GM12878 (cell line): ENCODE measurements around the gene POU2F1. TPM values are rescaled to one million over a fixed set of nuclear protein-coding genes. Genes with fewer than 3 reads are reported as not detected.

Experiments used
- ATAC-seq: fragments of 200-7000 bp; cut with Tn5 transposase; 3 replicates; pipeline ENCODE4 v1.9.1; 2020; ENCODE audit warnings: mild to moderate bottlenecking, moderate library complexity
- BruUV-seq: library from RNA; stranded (reverse); fragments of 400-500 nt; replicated peaks from 2 replicates; lab custom pipeline; 2021; lab: Mats Ljungman, UMichigan
- CTCF ChIA-PET: fragments of 300-600 bp; sonication (Branson Sonifier 250); formaldehyde crosslinking; extraction: SDS; loops from one replicate; lab custom pipeline; 2021; ENCODE audit warnings: inconsistent platforms; lab: Yijun Ruan, JAX
- POLR2A ChIA-PET: fragments of 350-600 bp; formaldehyde crosslinking; extraction: SDS; loops from one replicate; lab custom pipeline; 2021; ENCODE audit warnings: inconsistent platforms; lab: Charles Lee
- RAD21 ChIA-PET: fragments of 300-600 bp; sonication (Branson Sonifier 250); formaldehyde crosslinking; loops from one replicate; lab custom pipeline; 2023; ENCODE audit warnings: antibody characterized with exemption; ENCODE audit not compliant: unreplicated experiment; lab: Charles Lee
- SMC1A ChIA-PET: fragments of 300-600 bp; sonication (Branson Sonifier 250); formaldehyde crosslinking; loops from one replicate; lab custom pipeline; 2023; ENCODE audit not compliant: unreplicated experiment, uncharacterized antibody; lab: Charles Lee
- DNase-seq: peaks from one replicate; pipeline ENCODE4 v3.0.0-alpha.2; 2011; ENCODE audit warnings: low read depth, low spot score
- FAIRE-seq: peaks from 3 replicates; lab custom pipeline; 2011; peaks lifted over from hg19 to GRCh38; lab: Jason Lieb, UNC
- H2AFZ ChIP-seq: 2 replicates; pipeline ENCODE4 v1.6.0; 2011; ENCODE audit warnings: low read depth, low read length, control low read depth; ENCODE audit not compliant: control insufficient read depth
- H3K27ac ChIP-seq: 2 replicates; pipeline ENCODE4 v1.5.1; 2011; ENCODE audit warnings: control low read depth; ENCODE audit not compliant: control insufficient read depth, insufficient read depth
- H3K27me3 ChIP-seq, 2 experiments: replicated peaks in 1 of 2; 2 replicates each; pipeline versions ENCODE4 v1.6.0 to v1.6.1; 2011; ENCODE audit warnings: low read length in 1 of 2; ENCODE audit not compliant: control insufficient read depth in 2 of 2, insufficient read depth in 2 of 2
- H3K36me3 ChIP-seq, 2 experiments: 2 replicates each; pipeline ENCODE4 v1.5.1; 2011; ENCODE audit warnings: low read length in 1 of 2; ENCODE audit not compliant: control insufficient read depth in 2 of 2, insufficient read depth in 2 of 2
- H3K4me1 ChIP-seq: 2 replicates; pipeline ENCODE4 v1.6.1; 2011; ENCODE audit warnings: mild to moderate bottlenecking, low read length, moderate library complexity, mixed read lengths; ENCODE audit not compliant: control insufficient read depth, insufficient read depth
- H3K4me2 ChIP-seq: 2 replicates; pipeline ENCODE4 v1.6.0; 2011; ENCODE audit warnings: control low read depth; ENCODE audit not compliant: control insufficient read depth, insufficient read depth
- H3K4me3 ChIP-seq: fragments of 200-600 bp; sonication (generic); 2 replicates; pipeline ENCODE4 v1.5.1; 2016
- H3K79me2 ChIP-seq: 2 replicates; pipeline ENCODE4 v1.6.0; 2011; ENCODE audit warnings: low read length; ENCODE audit not compliant: control insufficient read depth, insufficient read depth
- H3K9ac ChIP-seq: 2 replicates; pipeline ENCODE4 v1.8.0; 2011; ENCODE audit warnings: low read length, control low read depth, mixed read lengths; ENCODE audit not compliant: control insufficient read depth, insufficient read depth
- H3K9me3 ChIP-seq: replicated peaks from 3 replicates; pipeline ENCODE4 v1.5.1; 2011; ENCODE audit warnings: mild to moderate bottlenecking, low read length; ENCODE audit not compliant: control insufficient read depth, insufficient read depth
- H4K20me1 ChIP-seq: 2 replicates; pipeline ENCODE4 v1.6.0; 2011; ENCODE audit not compliant: control insufficient read depth, insufficient read depth
- ATF3 ChIP-seq: IDR thresholded peaks from 2 replicates; pipeline ENCODE4 v1.6.1; 2011; ENCODE audit warnings: low read depth, mild to moderate bottlenecking, low read length, moderate library complexity, borderline replicate concordance; ENCODE audit errors: extremely low read depth
- EP300 ChIP-seq, 2 experiments: fragments of 150-350 bp in 1 of 2; IDR thresholded peaks; 2 replicates each; pipeline ENCODE4 v1.6.1; 2011 to 2012; ENCODE audit warnings: low read depth in 2 of 2, low read length in 2 of 2, borderline replicate concordance in 1 of 2, improper control_type of control experiment in 1 of 2, inconsistent platforms in 1 of 2; ENCODE audit not compliant: control insufficient read depth in 1 of 2
- NR2C2 ChIP-seq: IDR thresholded peaks from 2 replicates; pipeline ENCODE4 v1.6.1; 2011; ENCODE audit warnings: borderline replicate concordance, low read depth; ENCODE audit not compliant: control insufficient read depth, insufficient read length
- PML ChIP-seq: IDR thresholded peaks from 2 replicates; pipeline ENCODE4 v1.6.1; 2012; ENCODE audit warnings: low read length, inconsistent platforms
- SPI1 ChIP-seq: IDR thresholded peaks from 2 replicates; pipeline ENCODE4 v1.6.1; 2011; ENCODE audit warnings: low read depth, mild to moderate bottlenecking, low read length, moderate library complexity, borderline replicate concordance; ENCODE audit not compliant: insufficient read depth
- TAF1 ChIP-seq: IDR thresholded peaks from 2 replicates; pipeline ENCODE4 v1.6.1; 2011; ENCODE audit warnings: mild to moderate bottlenecking, low read depth, low read length, borderline replicate concordance
- TBL1XR1 ChIP-seq: IDR thresholded peaks from 2 replicates; pipeline ENCODE4 v1.6.1; 2012; ENCODE audit warnings: low read depth, low read length, improper control_type of control experiment
- WRNIP1 ChIP-seq: IDR thresholded peaks from 2 replicates; pipeline ENCODE4 v1.6.1; 2011; ENCODE audit warnings: low read depth, low read length, improper control_type of control experiment, borderline replicate concordance
- ZBED1 ChIP-seq: IDR thresholded peaks from 2 replicates; pipeline ENCODE4 v1.6.1; 2016; ENCODE audit warnings: borderline replicate concordance
- ZBTB40 ChIP-seq: fragments of 450-650 bp; IDR thresholded peaks from 2 replicates; pipeline ENCODE4 v1.6.1; 2016; ENCODE audit warnings: mild to moderate bottlenecking, moderate library complexity, borderline replicate concordance
- in situ Hi-C: fragments of 300-500 bp; cut with MboI; formaldehyde crosslinking; loops from 9 replicates; pipeline ENCODE4 v1.14.3; 2018; ENCODE audit warnings: mixed read lengths
- intact Hi-C: fragments of 100-400 bp; cut with micrococcal nuclease; formaldehyde crosslinking; loops from one replicate; pipeline ENCODE4 v1.14.2; 2022; ENCODE audit not compliant: unreplicated experiment
- polyA plus RNA-seq, 11 experiments: library from polyadenylated mRNA; depleted of rRNA in 4 of 11; unstranded in 6 of 11; stranded (reverse) in 5 of 11; fragments of >200 nt; fragmentation: Nextera tagmentation in 4 of 11; fragmentation: Illumina TruSeq in 1 of 11; extraction: Ambion mirVana in 4 of 11; extraction: Trizol in 1 of 11; gene quantifications; 1 replicate in 1 of 11; 2 replicates in 10 of 11; pipeline versions ENCODE4 v1.2.1 to v1.2.3, GENCODE V29; 2011 to 2016; ENCODE audit warnings: inconsistent platforms in 2 of 11, missing spikeins in 2 of 11, low read depth in 1 of 11
- total RNA-seq, 4 experiments: library from RNA; depleted of rRNA in 3 of 4; stranded (reverse); fragments of >200 nt in 3 of 4; fragmentation: Illumina TruSeq in 1 of 4; extraction: Trizol in 1 of 4; gene quantifications; 2 replicates each; pipeline versions ENCODE4 v1.2.1 to v1.2.3, GENCODE V29; 2013 to 2021
- TF ChIP-seq, protein P1 (sequence below): IDR thresholded peaks from 2 replicates; pipeline ENCODE4 v1.6.1; 2011; ENCODE audit warnings: low read depth, low read length, improper control_type of control experiment, borderline replicate concordance

Gene POU2F1
- total and polyA plus RNA-seq, 10 of the 15 experiments (the other 5 are each of a cell fraction or from before 2014, with no cell fraction given), result 2.5 to 21.7 (median 12.5) TPM

DNA sequence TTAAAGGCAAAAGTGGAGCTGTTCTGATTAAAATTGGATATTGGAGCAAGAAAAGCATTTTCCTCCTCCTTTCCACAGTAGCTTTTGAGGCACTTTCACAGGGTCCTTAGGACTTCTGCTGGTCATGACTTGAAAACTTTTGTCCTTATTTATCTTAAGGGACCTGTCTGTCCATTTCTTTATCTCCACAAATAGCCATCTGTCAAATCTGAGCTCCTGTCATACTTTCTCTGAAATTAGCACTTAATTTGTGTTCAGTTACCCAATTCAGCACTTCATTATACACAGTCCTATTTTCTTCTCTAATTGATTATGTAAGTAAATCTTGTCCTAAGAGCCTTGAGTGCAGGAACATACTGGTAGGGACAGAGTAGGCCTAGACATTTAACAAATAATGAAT lies 9.8 kb downstream of the POU2F1 start:
- peaks cover 85% of the 10 kb centered on the region for H3K79me2 ChIP-seq
- ATAC-seq (no peak), DNase-seq (no peak), FAIRE-seq (no peak)
- no peaks in the 10 kb centered on the region for H3K27me3 ChIP-seq
- no peaks in the 10 kb centered on the region for H4K20me1 ChIP-seq
- H3K9ac ChIP-seq, result no peak overlapping the region
- peaks cover 17% of the 10 kb centered on the region for H3K4me1 ChIP-seq
- H3K9me3 ChIP-seq, result no peaks in the 10 kb centered on the region; the same call in 2 of the 3 replicates
- intact Hi-C loops (no loop called here), in situ Hi-C loops (no loop called here)
- BruUV-seq, result no TSS peak
- H3K4me2 ChIP-seq, result no peak overlapping the region
- RAD21 ChIA-PET, result interaction anchor here (0.9 to 2.1 kb wide), 3 partner anchors 10 to 169 kb away, joined by 3 to 7 read pairs (median 4); no protein-coding TSS in a partner anchor
- TF ChIP-seq ZBTB40, result no peak
- TF ChIP-seq ZBED1, result no peak
- TF ChIP-seq ATF3, result no peak
- no peak for TF ChIP-seq NR2C2
- TF ChIP-seq WRNIP1, result no peak
- TF ChIP-seq PML, result no peak
- no peak for TF ChIP-seq EP300 (IDR thresholded peaks at IDR 0.05; ENCODE audit: borderline replicate concordance in 1 of 2, control insufficient read depth in 1 of 2, low read depth in 2 of 2, low read length in 2 of 2)
- TF ChIP-seq TBL1XR1, result no peak
- TF ChIP-seq, protein P1, sequence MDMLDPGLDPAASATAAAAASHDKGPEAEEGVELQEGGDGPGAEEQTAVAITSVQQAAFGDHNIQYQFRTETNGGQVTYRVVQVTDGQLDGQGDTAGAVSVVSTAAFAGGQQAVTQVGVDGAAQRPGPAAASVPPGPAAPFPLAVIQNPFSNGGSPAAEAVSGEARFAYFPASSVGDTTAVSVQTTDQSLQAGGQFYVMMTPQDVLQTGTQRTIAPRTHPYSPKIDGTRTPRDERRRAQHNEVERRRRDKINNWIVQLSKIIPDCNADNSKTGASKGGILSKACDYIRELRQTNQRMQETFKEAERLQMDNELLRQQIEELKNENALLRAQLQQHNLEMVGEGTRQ, result no peak
- no peak for TF ChIP-seq TAF1
- no peak for TF ChIP-seq SPI1
- CTCF ChIA-PET, result interaction anchor here (0.6 to 4.4 kb wide), 6 partner anchors 10 to 112 kb away, joined by 3 to 26 read pairs (median 4); partner anchors contain the start of gene POU2F1
- peak overlapping the region; percentile 18; the same call in 1 of the 2 replicates for H3K27ac ChIP-seq
- no peaks in the 10 kb centered on the region for H3K36me3 ChIP-seq
- POLR2A ChIA-PET, result interaction anchor here (0.6 to 1.7 kb wide), 5 partner anchors 10 to 56 kb away, joined by 3 to 8 read pairs (median 3); partner anchors contain the start of gene POU2F1
- SMC1A ChIA-PET, result interaction anchor here (0.8 to 5.6 kb wide), 9 partner anchors 8 to 112 kb away, joined by 3 to 57 read pairs (median 4); partner anchors contain the start of gene POU2F1
- no peak overlapping the region for H2AFZ ChIP-seq
- no peak overlapping the region for H3K4me3 ChIP-seq
